Ishikawa (cell line): ENCODE measurements around the gene KDM1A.

ENCODE experiments used
- CEBPB ChIP-seq: IDR thresholded peaks from 2 replicates; pipeline ENCODE4 v1.6.1; 2012
- CREB1 ChIP-seq: IDR thresholded peaks from 2 replicates; pipeline ENCODE4 v1.6.1; 2012; ENCODE audit warnings: low read depth
- EGR1 ChIP-seq: IDR thresholded peaks from 2 replicates; pipeline ENCODE4 v1.6.1; 2012
- EP300 ChIP-seq: IDR thresholded peaks from 2 replicates; pipeline ENCODE4 v1.6.1; 2012; ENCODE audit warnings: borderline replicate concordance
- FOXM1 ChIP-seq: IDR thresholded peaks from 2 replicates; pipeline ENCODE4 v1.6.1; 2012; ENCODE audit warnings: low read depth, borderline replicate concordance
- NFIC ChIP-seq: IDR thresholded peaks from 2 replicates; pipeline ENCODE4 v1.6.1; 2012
- RAD21 ChIP-seq: IDR thresholded peaks from 2 replicates; pipeline ENCODE4 v1.6.1; 2012; ENCODE audit warnings: low read depth
- TAF1 ChIP-seq: IDR thresholded peaks from 2 replicates; pipeline ENCODE4 v1.6.1; 2012; ENCODE audit warnings: low read depth, mild to moderate bottlenecking
- TCF12 ChIP-seq: IDR thresholded peaks from 2 replicates; pipeline ENCODE4 v1.6.1; 2012; ENCODE audit warnings: low read depth
- TEAD4 ChIP-seq: IDR thresholded peaks from 2 replicates; pipeline ENCODE4 v1.6.1; 2012
- YY1 ChIP-seq: IDR thresholded peaks from 2 replicates; pipeline ENCODE4 v1.6.1; 2012; ENCODE audit warnings: low read depth
- ZBTB7A ChIP-seq: IDR thresholded peaks from 2 replicates; pipeline ENCODE4 v1.6.1; 2012; ENCODE audit warnings: low read depth
- TF ChIP-seq, protein P1 (sequence below): IDR thresholded peaks from 2 replicates; pipeline ENCODE4 v1.6.1; 2012
- TF ChIP-seq, protein P2 (sequence below): IDR thresholded peaks from 2 replicates; pipeline ENCODE4 v1.6.1; 2012
- TF ChIP-seq, protein P3 (sequence below): IDR thresholded peaks from 2 replicates; pipeline ENCODE4 v1.6.1; 2012; ENCODE audit warnings: low read depth, mild to moderate bottlenecking

The KDM1A gene

DNA sequence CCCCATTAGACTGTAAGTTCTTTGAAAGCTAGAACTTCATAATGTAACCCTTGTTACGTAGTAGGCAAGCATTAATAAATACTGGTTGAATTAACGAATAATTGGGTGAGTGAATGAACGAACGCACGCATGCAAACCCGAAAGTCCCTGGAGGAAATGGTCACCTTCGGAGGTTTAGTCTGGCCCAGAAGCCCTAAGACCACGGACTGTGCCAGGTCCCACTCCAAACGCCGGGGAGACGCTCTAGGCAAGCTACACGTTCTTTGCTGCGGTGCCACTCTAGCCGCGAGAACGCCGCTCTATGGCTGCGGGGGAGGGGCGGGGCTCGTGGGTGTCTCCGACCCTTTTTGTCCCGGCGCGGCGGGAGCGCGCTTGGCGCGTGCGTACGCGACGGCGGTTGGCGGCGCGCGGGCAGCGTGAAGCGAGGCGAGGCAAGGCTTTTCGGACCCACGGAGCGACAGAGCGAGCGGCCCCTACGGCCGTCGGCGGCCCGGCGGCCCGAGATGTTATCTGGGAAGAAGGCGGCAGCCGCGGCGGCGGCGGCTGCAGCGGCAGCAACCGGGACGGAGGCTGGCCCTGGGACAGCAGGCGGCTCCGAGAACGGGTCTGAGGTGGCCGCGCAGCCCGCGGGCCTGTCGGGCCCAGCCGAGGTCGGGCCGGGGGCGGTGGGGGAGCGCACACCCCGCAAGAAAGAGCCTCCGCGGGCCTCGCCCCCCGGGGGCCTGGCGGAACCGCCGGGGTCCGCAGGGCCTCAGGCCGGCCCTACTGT, at the start of gene KDM1A:
Gene KDM1A (plus strand): TSS at position 375 of the 769 bp plus-strand sequence. CDS start 129 bp downstream, at position 504.
- TF ChIP-seq CREB1 (0 out of 2 replicates have a peak, but pooled peaks have one; percentile 39), TCF12 (peak; percentile 83), EGR1 (peak; percentile 82), TEAD4 (peak; percentile 69), ZBTB7A (no peak), TAF1 (peak; percentile 98), RAD21 (no peak; the same call in 1 of the 2 replicates), CEBPB (no peak), EP300 (peak; percentile 61), NFIC (peak; percentile 71), YY1 (peak; percentile 77; the same call in 1 of the 2 replicates), FOXM1 (0 out of 2 replicates have a peak, but pooled peaks have one; percentile 29)
- TF ChIP-seq, protein P1, sequence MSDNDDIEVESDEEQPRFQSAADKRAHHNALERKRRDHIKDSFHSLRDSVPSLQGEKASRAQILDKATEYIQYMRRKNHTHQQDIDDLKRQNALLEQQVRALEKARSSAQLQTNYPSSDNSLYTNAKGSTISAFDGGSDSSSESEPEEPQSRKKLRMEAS: peak; percentile 94
- TF ChIP-seq, protein P2, sequence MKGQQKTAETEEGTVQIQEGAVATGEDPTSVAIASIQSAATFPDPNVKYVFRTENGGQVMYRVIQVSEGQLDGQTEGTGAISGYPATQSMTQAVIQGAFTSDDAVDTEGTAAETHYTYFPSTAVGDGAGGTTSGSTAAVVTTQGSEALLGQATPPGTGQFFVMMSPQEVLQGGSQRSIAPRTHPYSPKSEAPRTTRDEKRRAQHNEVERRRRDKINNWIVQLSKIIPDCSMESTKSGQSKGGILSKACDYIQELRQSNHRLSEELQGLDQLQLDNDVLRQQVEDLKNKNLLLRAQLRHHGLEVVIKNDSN: peak; percentile 66
- TF ChIP-seq, protein P3, sequence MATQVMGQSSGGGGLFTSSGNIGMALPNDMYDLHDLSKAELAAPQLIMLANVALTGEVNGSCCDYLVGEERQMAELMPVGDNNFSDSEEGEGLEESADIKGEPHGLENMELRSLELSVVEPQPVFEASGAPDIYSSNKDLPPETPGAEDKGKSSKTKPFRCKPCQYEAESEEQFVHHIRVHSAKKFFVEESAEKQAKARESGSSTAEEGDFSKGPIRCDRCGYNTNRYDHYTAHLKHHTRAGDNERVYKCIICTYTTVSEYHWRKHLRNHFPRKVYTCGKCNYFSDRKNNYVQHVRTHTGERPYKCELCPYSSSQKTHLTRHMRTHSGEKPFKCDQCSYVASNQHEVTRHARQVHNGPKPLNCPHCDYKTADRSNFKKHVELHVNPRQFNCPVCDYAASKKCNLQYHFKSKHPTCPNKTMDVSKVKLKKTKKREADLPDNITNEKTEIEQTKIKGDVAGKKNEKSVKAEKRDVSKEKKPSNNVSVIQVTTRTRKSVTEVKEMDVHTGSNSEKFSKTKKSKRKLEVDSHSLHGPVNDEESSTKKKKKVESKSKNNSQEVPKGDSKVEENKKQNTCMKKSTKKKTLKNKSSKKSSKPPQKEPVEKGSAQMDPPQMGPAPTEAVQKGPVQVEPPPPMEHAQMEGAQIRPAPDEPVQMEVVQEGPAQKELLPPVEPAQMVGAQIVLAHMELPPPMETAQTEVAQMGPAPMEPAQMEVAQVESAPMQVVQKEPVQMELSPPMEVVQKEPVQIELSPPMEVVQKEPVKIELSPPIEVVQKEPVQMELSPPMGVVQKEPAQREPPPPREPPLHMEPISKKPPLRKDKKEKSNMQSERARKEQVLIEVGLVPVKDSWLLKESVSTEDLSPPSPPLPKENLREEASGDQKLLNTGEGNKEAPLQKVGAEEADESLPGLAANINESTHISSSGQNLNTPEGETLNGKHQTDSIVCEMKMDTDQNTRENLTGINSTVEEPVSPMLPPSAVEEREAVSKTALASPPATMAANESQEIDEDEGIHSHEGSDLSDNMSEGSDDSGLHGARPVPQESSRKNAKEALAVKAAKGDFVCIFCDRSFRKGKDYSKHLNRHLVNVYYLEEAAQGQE: no peak

DNA sequence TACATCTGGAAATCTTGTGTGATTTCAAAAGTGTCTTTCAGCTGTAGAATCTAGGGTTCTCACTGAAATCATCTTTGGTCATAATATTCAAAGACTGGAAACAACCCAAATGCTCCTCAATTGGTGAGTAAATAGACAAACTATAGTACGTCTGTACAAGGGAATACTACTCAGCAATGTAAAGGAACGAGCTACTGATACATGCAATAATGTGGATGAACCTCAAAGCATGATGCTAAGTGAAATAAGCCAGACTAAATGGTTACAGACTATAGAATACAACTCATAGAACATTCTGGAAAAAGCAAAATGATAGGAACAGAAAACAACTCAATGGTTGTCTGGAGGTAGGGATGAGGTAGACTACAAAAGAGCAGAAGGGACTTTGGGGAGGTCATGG, 49.2 kb upstream of the KDM1A start:
- TF ChIP-seq CEBPB (no peak), YY1 (no peak), TAF1 (no peak), TEAD4 (no peak), TCF12 (no peak), EP300 (no peak), FOXM1 (no peak), RAD21 (no peak), EGR1 (no peak), CREB1 (no peak), NFIC (no peak)
- TF ChIP-seq, protein P1: no peak
- TF ChIP-seq, protein P3: no peak

DNA sequence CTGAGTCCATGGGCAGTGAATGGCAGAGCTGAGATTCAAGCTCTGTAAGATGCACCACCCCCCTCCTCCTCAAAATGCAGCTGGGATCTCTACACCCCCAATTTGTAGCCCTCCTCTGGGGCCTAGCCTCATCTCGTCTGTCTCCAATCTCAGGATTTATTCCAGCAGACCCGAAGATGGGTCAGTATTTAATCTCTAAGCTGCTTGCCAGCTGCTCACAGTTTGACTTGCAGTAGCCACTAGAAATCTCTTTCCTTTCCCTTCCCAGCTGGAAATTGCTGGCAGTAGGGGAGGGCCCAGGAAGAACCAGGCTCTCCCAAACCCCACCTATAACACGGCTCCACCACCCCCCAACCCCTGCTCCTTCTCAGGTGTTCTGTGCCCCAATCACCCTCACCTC, 48.1 kb upstream of the KDM1A start:
- TF ChIP-seq, protein P3: no peak
- TF ChIP-seq EP300 (no peak), TEAD4 (no peak), RAD21 (no peak), EGR1 (no peak), CREB1 (no peak), TAF1 (no peak), YY1 (no peak), FOXM1 (no peak)
- TF ChIP-seq, protein P1: no peak
- TF ChIP-seq, protein P2: no peak
